Peyer's patch (tissue), 4 donors: ENCODE measurements around the gene ZGRF1.

Experiments
- POLR2A ChIP-seq, 2 donors: fragments of 450-650 bp; IDR thresholded peaks; one replicate each; pipeline ENCODE4 v1.5.1; 2017; ENCODE audit warnings: antibody characterized with exemption in 2 of 2, mild to moderate bottlenecking in 2 of 2, moderate library complexity in 2 of 2
- TF ChIP-seq, protein P1 (sequence below), 6 experiments: fragments of 450-650 bp in 4 of 6; fragments of 200-600 bp in 2 of 6; sonication (generic) in 1 of 6; IDR thresholded peaks; one replicate each; pipeline ENCODE4 v1.5.1; 2017 to 2019; ENCODE audit warnings: antibody characterized with exemption in 6 of 6, mild to moderate bottlenecking in 3 of 6, moderate library complexity in 1 of 6

DNA sequence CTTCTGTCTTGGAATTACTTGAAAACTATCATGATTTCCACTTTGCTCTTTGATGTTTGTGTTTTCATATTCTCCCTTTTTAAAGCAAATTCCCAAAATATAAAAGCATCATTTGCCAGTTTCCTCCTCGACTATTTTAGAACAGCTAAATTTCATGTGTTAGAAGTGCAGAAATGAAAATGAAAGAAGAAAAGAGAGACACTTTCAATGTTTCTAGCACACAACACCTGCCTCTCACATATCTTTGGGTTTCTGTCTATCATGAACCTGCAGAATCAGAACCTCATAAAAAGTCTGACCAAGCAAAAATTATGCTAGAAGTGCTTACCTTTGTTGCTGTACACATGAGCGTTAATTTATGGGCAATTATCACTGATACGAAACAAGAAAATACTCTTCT, 118.8 kb downstream of the ZGRF1 start:
- TF ChIP-seq, protein P1, sequence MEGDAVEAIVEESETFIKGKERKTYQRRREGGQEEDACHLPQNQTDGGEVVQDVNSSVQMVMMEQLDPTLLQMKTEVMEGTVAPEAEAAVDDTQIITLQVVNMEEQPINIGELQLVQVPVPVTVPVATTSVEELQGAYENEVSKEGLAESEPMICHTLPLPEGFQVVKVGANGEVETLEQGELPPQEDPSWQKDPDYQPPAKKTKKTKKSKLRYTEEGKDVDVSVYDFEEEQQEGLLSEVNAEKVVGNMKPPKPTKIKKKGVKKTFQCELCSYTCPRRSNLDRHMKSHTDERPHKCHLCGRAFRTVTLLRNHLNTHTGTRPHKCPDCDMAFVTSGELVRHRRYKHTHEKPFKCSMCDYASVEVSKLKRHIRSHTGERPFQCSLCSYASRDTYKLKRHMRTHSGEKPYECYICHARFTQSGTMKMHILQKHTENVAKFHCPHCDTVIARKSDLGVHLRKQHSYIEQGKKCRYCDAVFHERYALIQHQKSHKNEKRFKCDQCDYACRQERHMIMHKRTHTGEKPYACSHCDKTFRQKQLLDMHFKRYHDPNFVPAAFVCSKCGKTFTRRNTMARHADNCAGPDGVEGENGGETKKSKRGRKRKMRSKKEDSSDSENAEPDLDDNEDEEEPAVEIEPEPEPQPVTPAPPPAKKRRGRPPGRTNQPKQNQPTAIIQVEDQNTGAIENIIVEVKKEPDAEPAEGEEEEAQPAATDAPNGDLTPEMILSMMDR (IDR thresholded peaks at IDR 0.05): no peak
- TF ChIP-seq POLR2A (IDR thresholded peaks at IDR 0.05): no peak
